Adrenal gland (tissue), 5 donors: Measurements from ENCODE around the gene CEBPG.

Source experiments
- POLR2A ChIP-seq, 2 donors: fragments of 450-650 bp; IDR thresholded peaks; one replicate each; pipeline ENCODE4 v1.6.1; 2017; ENCODE audit warnings: antibody characterized with exemption in 2 of 2, mild to moderate bottlenecking in 2 of 2, moderate library complexity in 1 of 2
- TF ChIP-seq, protein P1 (sequence below), 6 experiments: fragments of 450-650 bp in 4 of 6; fragments of 200-600 bp in 2 of 6; sonication (generic) in 1 of 6; IDR thresholded peaks; 1 replicate in 5 of 6; 2 replicates in 1 of 6; pipeline versions ENCODE4 v1.5.1 to v1.8.0; 2016 to 2021; ENCODE audit warnings: antibody characterized with exemption in 6 of 6, mild to moderate bottlenecking in 2 of 6, moderate library complexity in 1 of 6
- donor health status: DM: no; HTN: no; CAD: no.

DNA sequence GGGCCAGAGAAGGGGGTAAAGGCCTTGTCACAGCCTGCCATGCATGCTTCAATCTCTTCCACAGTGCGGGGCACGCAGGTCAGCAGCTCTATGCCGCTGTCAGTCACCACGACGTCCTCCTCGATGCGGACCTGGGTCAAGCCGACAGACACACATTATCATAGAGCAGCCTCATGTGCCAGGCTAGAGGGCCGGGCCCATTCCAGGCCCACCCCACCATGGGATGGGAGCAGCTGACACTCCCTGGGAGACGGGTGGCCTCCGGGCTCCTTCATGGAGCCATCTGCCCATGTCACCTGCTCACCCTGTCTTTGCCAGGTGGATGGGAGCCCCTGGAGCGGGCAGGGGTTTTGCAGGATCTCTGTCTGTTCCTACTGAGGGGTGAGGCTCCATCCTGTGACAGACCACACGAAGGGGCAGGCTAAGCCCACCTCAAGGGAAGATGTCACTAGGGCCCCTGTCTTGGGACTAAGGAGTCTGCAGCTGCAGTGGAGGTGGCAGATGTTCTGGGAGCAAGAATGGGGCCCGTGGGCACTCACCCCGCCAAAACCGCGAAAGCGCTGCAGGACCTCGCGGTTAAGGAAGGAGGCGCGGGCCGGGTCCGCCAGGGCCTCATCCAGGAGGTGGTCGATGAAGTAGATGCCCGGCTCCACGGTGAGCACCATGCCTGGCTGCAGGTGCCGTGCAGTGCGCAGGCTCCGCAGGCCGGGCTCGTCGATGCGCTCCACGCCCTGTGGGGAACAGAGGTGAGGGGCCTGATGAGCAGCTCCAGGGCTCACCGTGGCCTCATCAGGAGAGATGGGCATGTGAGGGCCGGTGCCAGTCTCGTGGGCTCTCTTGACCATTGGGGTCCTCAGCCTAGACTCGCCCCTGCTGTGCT, 14.1 kb downstream of the CEBPG start:
- TF ChIP-seq, protein P1, sequence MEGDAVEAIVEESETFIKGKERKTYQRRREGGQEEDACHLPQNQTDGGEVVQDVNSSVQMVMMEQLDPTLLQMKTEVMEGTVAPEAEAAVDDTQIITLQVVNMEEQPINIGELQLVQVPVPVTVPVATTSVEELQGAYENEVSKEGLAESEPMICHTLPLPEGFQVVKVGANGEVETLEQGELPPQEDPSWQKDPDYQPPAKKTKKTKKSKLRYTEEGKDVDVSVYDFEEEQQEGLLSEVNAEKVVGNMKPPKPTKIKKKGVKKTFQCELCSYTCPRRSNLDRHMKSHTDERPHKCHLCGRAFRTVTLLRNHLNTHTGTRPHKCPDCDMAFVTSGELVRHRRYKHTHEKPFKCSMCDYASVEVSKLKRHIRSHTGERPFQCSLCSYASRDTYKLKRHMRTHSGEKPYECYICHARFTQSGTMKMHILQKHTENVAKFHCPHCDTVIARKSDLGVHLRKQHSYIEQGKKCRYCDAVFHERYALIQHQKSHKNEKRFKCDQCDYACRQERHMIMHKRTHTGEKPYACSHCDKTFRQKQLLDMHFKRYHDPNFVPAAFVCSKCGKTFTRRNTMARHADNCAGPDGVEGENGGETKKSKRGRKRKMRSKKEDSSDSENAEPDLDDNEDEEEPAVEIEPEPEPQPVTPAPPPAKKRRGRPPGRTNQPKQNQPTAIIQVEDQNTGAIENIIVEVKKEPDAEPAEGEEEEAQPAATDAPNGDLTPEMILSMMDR (IDR thresholded peaks at IDR 0.05), result no peak
- TF ChIP-seq POLR2A (IDR thresholded peaks at IDR 0.05), result no peak
